ENCODE data around the gene EFNA1.

EFNA1 gene

DNA sequence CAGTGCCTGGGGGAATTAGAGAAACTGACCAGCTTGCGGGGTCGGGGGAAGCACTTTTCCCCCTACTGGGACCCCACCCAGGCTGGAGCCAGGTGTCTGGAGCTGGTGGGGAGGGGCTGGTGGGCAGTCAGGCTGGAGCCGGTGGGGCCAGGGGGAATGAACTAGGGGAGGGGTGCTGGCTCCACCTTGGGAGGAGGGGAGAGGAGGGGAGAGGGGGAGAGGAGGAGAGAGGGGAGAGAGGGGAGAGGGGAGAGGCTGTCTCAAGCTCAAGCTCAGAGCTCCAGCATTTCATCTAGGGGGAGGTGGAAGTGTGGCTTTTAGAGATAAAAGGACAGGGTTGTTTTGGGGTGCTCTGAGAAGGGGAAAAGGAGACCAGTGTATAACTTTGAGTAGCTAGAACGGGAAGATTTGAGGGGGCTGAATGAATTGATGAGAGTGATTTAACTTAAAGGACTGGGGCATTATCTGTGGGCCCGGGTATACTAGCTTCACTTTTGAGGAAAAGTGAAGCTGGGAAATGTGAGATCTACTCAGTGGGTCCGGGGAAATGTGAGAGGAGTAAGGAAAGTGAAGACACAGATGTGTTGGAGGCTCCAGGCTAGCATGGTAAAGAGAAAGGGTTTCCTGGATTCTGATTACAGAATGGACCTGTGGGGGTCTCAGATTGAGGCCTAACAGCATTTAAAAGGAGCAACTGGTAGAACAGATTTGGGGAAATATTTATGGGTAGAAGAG, 2.8 kb downstream of the EFNA1 start:
- TF ChIP-seq, protein P1, sequence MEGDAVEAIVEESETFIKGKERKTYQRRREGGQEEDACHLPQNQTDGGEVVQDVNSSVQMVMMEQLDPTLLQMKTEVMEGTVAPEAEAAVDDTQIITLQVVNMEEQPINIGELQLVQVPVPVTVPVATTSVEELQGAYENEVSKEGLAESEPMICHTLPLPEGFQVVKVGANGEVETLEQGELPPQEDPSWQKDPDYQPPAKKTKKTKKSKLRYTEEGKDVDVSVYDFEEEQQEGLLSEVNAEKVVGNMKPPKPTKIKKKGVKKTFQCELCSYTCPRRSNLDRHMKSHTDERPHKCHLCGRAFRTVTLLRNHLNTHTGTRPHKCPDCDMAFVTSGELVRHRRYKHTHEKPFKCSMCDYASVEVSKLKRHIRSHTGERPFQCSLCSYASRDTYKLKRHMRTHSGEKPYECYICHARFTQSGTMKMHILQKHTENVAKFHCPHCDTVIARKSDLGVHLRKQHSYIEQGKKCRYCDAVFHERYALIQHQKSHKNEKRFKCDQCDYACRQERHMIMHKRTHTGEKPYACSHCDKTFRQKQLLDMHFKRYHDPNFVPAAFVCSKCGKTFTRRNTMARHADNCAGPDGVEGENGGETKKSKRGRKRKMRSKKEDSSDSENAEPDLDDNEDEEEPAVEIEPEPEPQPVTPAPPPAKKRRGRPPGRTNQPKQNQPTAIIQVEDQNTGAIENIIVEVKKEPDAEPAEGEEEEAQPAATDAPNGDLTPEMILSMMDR (IDR thresholded peaks at IDR 0.05; ENCODE audit: low read depth, low read length, poor library complexity, severe bottlenecking) = no peak
- TF ChIP-seq EZH2phosphoT487 (IDR thresholded peaks at IDR 0.05; ENCODE audit: borderline replicate concordance, low read length) = no peak
- Histone ChIP-seq H3F3A (ENCODE audit: control insufficient read depth, insufficient read depth) (no peaks in the 10 kb centered on the region), H3K9me2 (replicated peaks; ENCODE audit: control insufficient read depth, low read length) (no peaks in the 10 kb centered on the region), H4K20me1 (ENCODE audit: control insufficient read depth, insufficient read depth, low read depth, low read length) (no peaks in the 10 kb centered on the region), H3K79me2 (ENCODE audit: control insufficient read depth, low read length) (peaks cover 7% of the 10 kb centered on the region), H3K4me3 (ENCODE audit: low read length) (no peak overlapping the region), H3K36me3 (ENCODE audit: control insufficient read depth, low read length) (peaks cover 2% of the 10 kb centered on the region; the same call in 1 of the 2 replicates), H3K27ac (ENCODE audit: low read depth, low read length) (no peak overlapping the region), H3K4me2 (ENCODE audit: low read length) (no peak overlapping the region), H3K9me3 (ENCODE audit: control insufficient read depth, insufficient read depth, low read length) (no peaks in the 10 kb centered on the region), H3K27me3 (ENCODE audit: control insufficient read depth, low read length) (peaks cover 43% of the 10 kb centered on the region), H3K4me1 (ENCODE audit: control insufficient read depth, low read length) (peaks cover 35% of the 10 kb centered on the region)

- Histone ChIP-seq H3K4me3 (ENCODE audit: low read length) (no peak overlapping the region), H3K79me2 (ENCODE audit: control insufficient read depth, low read length) (peaks cover 12% of the 10 kb centered on the region), H3K4me1 (ENCODE audit: control insufficient read depth, low read length) (peaks cover 35% of the 10 kb centered on the region), H3F3A (ENCODE audit: control insufficient read depth, insufficient read depth) (no peaks in the 10 kb centered on the region), H3K27ac (ENCODE audit: low read depth, low read length) (no peak overlapping the region), H3K36me3 (ENCODE audit: control insufficient read depth, low read length) (peaks cover 2% of the 10 kb centered on the region; the same call in 1 of the 2 replicates), H3K27me3 (ENCODE audit: control insufficient read depth, low read length) (peaks cover 35% of the 10 kb centered on the region), H3K9me3 (ENCODE audit: control insufficient read depth, insufficient read depth, low read length) (no peaks in the 10 kb centered on the region), H3K9me2 (replicated peaks; ENCODE audit: control insufficient read depth, low read length) (no peaks in the 10 kb centered on the region), H3K4me2 (ENCODE audit: low read length) (no peak overlapping the region), H4K20me1 (ENCODE audit: control insufficient read depth, insufficient read depth, low read depth, low read length) (no peaks in the 10 kb centered on the region)
- TF ChIP-seq EZH2phosphoT487 (IDR thresholded peaks at IDR 0.05; ENCODE audit: borderline replicate concordance, low read length) = no peak
Observed at GRCh38 chr1:155131285-155131684, 3.6 kb downstream of the EFNA1 start.

DNA sequence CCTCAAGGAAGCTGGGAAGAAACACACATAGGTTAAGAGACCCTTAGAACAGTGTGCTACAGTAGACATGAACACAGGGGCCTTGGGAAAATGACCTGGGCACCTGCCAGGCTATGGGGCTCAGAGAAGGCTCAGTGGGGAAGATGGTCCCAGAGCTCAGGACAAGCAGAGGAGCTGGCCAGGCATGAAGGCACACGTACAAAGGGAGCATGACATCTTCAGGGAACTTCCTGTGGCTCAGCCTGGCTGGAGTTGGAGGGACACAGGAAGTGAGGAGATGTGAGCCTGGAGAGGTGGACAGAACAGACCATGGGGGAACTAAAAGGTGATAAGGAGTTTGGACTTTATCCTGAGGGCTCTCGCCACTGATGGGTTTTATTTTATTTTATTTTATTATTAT, 4.2 kb downstream of the EFNA1 start:
- peaks cover 2% of the 10 kb centered on the region; the same call in 1 of the 2 replicates for H3F3A ChIP-seq (ENCODE audit: control insufficient read depth, insufficient read depth)
- TF ChIP-seq, protein P1 (IDR thresholded peaks at IDR 0.05; ENCODE audit: low read depth, low read length, poor library complexity, severe bottlenecking) = no peak
- no peak for TF ChIP-seq EZH2phosphoT487 (IDR thresholded peaks at IDR 0.05; ENCODE audit: borderline replicate concordance, low read length)
- H3K4me1 ChIP-seq (ENCODE audit: control insufficient read depth, low read length) = peaks cover 34% of the 10 kb centered on the region
- H3K36me3 ChIP-seq (ENCODE audit: control insufficient read depth, low read length) = peaks cover 4% of the 10 kb centered on the region
- no peaks in the 10 kb centered on the region for H3K9me2 ChIP-seq (replicated peaks; ENCODE audit: control insufficient read depth, low read length)
- no peak overlapping the region for H3K27ac ChIP-seq (ENCODE audit: low read depth, low read length)
- no peaks in the 10 kb centered on the region for H3K9me3 ChIP-seq (ENCODE audit: control insufficient read depth, insufficient read depth, low read length)
- peaks cover 14% of the 10 kb centered on the region for H3K79me2 ChIP-seq (ENCODE audit: control insufficient read depth, low read length)
- H4K20me1 ChIP-seq (ENCODE audit: control insufficient read depth, insufficient read depth, low read depth, low read length) = no peaks in the 10 kb centered on the region
- no peak overlapping the region for H3K4me3 ChIP-seq (ENCODE audit: low read length)
- H3K27me3 ChIP-seq (ENCODE audit: control insufficient read depth, low read length) = peaks cover 29% of the 10 kb centered on the region
- no peak overlapping the region for H3K4me2 ChIP-seq (ENCODE audit: low read length)

DNA sequence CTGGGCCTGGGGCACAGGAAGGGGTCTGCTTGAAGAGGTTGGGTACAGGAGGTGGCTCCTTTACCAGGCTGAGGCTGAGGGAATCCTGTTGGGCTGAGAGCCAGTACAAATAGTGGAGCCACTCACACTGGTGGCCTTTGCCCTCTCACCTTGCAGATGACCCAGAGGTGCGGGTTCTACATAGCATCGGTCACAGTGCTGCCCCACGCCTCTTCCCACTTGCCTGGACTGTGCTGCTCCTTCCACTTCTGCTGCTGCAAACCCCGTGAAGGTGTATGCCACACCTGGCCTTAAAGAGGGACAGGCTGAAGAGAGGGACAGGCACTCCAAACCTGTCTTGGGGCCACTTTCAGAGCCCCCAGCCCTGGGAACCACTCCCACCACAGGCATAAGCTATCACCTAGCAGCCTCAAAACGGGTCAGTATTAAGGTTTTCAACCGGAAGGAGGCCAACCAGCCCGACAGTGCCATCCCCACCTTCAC, 6.2 kb downstream of the EFNA1 start:
- Histone ChIP-seq H3K4me1 (ENCODE audit: control insufficient read depth, low read length) (peaks cover 34% of the 10 kb centered on the region), H3K79me2 (ENCODE audit: control insufficient read depth, low read length) (peaks cover 34% of the 10 kb centered on the region), H3K4me3 (ENCODE audit: low read length) (no peak overlapping the region), H4K20me1 (ENCODE audit: control insufficient read depth, insufficient read depth, low read depth, low read length) (no peaks in the 10 kb centered on the region), H3K27ac (ENCODE audit: low read depth, low read length) (no peak overlapping the region), H3K36me3 (ENCODE audit: control insufficient read depth, low read length) (peaks cover 23% of the 10 kb centered on the region), H3K4me2 (ENCODE audit: low read length) (peak overlapping the region; percentile 98; the same call in 1 of the 2 replicates), H3K9me2 (replicated peaks; ENCODE audit: control insufficient read depth, low read length) (no peaks in the 10 kb centered on the region), H3K27me3 (ENCODE audit: control insufficient read depth, low read length) (peaks cover 9% of the 10 kb centered on the region), H3K9me3 (ENCODE audit: control insufficient read depth, insufficient read depth, low read length) (no peaks in the 10 kb centered on the region), H3F3A (ENCODE audit: control insufficient read depth, insufficient read depth) (peaks cover 16% of the 10 kb centered on the region)
- TF ChIP-seq, protein P1 (IDR thresholded peaks at IDR 0.05; ENCODE audit: low read depth, low read length, poor library complexity, severe bottlenecking) = no peak
- TF ChIP-seq EZH2phosphoT487 (IDR thresholded peaks at IDR 0.05; ENCODE audit: borderline replicate concordance, low read length) = no peak
